GM18951 (cell line): ENCODE measurements around the gene SNX20.

Experiments used
- POLR2A ChIP-seq: IDR thresholded peaks from 4 replicates; pipeline ENCODE4 v1.6.1; 2011; ENCODE audit warnings: mild to moderate bottlenecking; ENCODE audit not compliant: insufficient read length, insufficient read depth; ENCODE audit errors: extremely low read depth
- in situ Hi-C: fragments of 300-500 bp; cut with MboI; formaldehyde crosslinking; loops from one replicate; pipeline ENCODE4 v1.12.0; 2022; ENCODE audit warnings: low sequenced_read_pairs, mixed read lengths, inconsistent platforms; ENCODE audit not compliant: unreplicated experiment

The SNX20 gene

DNA sequence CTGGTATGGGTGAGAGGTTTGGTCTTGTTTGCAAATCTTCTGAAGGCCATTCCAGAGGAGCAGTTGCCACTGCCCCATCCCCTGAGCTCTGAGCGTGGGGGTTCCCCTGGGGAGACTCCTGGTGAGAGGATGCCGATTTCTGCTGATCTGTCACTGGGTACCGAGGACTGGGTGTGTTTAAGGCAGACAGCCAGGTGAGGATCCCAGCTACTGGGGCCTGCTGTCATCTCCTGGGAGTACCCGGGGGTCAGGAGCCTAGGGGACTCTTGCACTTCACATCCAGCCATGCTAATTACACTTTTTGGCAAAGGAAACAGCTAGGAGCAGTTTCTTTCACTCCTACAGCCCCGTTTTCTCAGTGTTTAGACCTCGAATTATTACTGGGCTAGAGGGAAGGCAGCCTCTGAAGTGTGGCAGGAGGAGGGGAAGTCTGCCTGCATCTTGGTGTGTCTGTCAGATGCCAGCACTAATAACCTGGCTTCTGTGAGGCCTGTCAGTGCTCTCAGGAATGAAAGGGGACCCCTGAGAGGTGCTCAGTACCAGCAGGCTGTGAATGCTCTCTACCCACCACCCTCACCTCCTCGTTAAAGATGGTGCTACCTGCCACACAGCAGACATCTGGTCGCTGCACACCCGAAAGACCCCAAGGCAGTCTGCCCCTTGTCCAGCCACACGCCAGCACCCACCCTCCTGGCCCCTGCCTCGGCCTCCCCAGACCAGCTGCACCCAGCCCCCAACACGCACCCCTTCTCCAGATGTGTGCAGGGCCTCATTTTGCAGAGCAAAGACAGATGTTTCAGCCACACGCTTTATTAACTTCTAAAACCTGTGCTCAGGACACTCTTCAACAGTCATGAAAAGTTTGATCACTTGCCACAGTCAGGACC is 43.2 kb downstream of the SNX20 start:
- in situ Hi-C loops: no loop called here

GRCh38 chr16:50636753-50637374 is 44.2 kb downstream of the SNX20 start:
- in situ Hi-C loops: no loop called here
- no peak for TF ChIP-seq POLR2A

More for the DNA sequence above, 43.2 kb downstream of the SNX20 start:
- no peak for TF ChIP-seq POLR2A

- in situ Hi-C loops: no loop called here
- TF ChIP-seq POLR2A: no peak
Observed at GRCh38 chr16:50635505-50636392, 45.4 kb downstream of the SNX20 start.

GRCh38 chr16:50634947-50635346 is 46.2 kb downstream of the SNX20 start:
- in situ Hi-C loops: no loop called here
- TF ChIP-seq POLR2A: no peak

- in situ Hi-C loops: no loop called here
Observed at GRCh38 chr16:50634090-50634489, 47.0 kb downstream of the SNX20 start.

DNA sequence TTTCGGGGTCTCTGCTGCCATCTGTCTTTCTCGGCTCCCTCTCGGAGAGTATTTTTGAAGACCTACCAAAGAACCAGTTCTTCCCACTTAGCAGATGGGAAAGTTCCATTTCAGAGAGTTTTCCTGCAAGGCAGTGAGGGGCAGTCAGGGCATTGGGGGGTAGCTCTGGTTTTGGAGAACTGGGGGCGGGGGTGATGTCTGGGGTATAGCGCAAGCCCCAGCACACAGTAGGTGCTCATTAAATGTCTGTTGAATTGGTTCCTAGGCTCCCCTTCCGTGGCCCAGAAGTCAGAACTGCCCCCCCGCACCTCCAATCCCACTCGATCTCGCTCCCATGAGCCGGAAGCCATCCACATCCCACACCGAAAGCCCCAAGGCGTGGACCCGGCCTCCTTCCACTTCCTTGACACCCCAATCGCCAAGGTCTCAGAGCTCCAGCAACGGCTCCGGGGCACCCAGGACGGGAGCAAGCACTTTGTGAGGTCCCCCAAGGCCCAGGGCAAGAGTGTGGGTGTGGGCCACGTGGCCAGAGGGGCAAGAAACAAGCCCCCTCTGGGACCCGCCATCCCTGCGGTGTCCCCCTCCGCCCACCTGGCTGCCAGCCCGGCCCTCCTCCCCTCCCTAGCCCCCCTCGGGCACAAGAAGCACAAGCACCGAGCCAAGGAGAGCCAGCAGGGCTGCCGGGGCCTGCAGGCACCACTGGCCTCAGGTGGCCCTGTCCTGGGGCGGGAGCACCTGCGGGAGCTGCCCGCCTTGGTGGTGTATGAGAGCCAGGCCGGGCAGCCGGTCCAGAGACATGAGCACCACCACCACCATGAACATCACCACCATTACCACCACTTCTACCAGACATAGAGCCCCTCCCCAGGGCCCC is 47.9 kb downstream of the SNX20 start:
- in situ Hi-C loops: no loop called here
- TF ChIP-seq POLR2A: no peak

More at GRCh38 chr16:50634090-50634489, 47.0 kb downstream of the SNX20 start:
- TF ChIP-seq POLR2A: no peak

DNA sequence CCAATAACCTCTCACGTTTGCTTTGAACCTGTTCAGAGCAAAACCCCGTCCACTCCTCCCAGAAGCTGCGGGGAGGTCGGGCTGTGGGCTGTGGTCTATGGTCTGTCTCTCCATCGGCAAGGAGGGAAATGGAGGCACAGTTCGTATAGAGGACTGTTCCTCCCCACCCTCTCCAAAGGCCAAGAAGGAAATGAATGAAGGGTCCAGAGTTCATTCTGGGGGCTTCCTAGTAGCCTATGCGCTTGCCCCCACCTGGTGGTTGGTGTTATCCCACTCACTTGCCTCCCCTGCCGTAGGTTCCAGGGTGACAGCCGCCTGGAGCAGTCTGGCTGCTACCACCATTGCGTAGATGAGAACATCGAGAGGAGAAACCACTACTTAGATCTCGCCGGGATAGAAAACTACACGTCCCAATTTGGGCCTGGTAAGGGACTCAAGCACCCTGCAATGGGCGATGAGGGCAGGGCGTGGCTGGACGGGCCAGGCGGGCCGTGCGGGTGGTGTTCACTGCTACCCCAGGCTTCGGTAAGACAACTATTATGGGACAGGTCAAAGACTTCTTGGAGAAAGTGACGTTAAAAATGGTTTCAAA is 49.0 kb downstream of the SNX20 start:
- in situ Hi-C loops: no loop called here
- no peak for TF ChIP-seq POLR2A

GRCh38 chr16:50631249-50631984 is 49.7 kb downstream of the SNX20 start:
- in situ Hi-C loops: no loop called here
- no peak for TF ChIP-seq POLR2A

GRCh38 chr16:50630394-50631020 is 50.6 kb downstream of the SNX20 start:
- in situ Hi-C loops: no loop called here
- no peak for TF ChIP-seq POLR2A

DNA sequence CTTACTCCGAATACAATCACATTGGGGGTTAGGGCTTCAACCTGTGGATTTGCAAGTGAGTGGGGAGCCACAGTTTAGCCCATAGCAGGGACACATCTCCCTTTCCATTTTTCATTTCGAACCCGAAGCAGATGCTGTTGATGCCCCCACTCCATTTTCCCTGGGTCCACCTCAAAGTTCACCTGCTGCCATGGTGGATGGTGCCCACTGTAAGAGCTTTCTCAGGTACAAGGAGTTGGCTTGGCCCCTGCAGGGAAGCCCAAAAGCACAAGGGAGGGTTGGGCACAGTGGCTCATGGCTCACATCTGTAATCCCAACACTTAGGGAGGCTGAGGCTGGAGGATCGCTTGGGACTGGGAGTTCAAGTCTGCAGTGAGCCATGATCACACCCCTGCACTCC is 51.8 kb downstream of the SNX20 start:
- in situ Hi-C loops: no loop called here
- no peak for TF ChIP-seq POLR2A
